Fibroblast of skin of abdomen (primary cell): ENCODE measurements around the gene PCDHB8.
"Not testable (repeated sequence)": the region's sequence is repeated elsewhere in the genome, so short reads cannot be mapped to it uniquely, and the experiment has no call there.

ENCODE experiments used
- DNase-seq: peaks from one replicate; pipeline ENCODE4 v3.0.0-alpha.2; 2013

The PCDHB8 gene

GRCh38 chr5:141184117-141184855 lies 6.7 kb downstream of the PCDHB8 start:
- not testable (repeated sequence) for DNase-seq

- no peak for DNase-seq
Observed at GRCh38 chr5:141186897-141187512, 9.4 kb downstream of the PCDHB8 start, which contains the start of gene PCDHB9. Gene PCDHB9 (plus strand): TSS chr5:141187161. CDS start chr5:141187319, 158 bp downstream.

GRCh38 chr5:141188682-141189081 lies 11.1 kb downstream of the PCDHB8 start:
- DNase-seq = not testable (repeated sequence)

- not testable (repeated sequence) for DNase-seq
Observed at GRCh38 chr5:141189131-141189530, 11.5 kb downstream of the PCDHB8 start.

GRCh38 chr5:141192110-141192725 lies 14.6 kb downstream of the PCDHB8 start, which contains the start of gene PCDHB10:
Gene PCDHB10 (plus strand): TSS chr5:141192353. CDS start chr5:141192553, 200 bp downstream.
- no peak for DNase-seq

- DNase-seq = not testable (repeated sequence)
Observed at GRCh38 chr5:141194332-141194731, 16.7 kb downstream of the PCDHB8 start.

GRCh38 chr5:141196363-141196762 lies 18.8 kb downstream of the PCDHB8 start:
- DNase-seq = no peak

- DNase-seq = no peak
Observed at GRCh38 chr5:141199359-141200235, 22.0 kb downstream of the PCDHB8 start, which contains the start of gene PCDHB11. Gene PCDHB11 (plus strand): TSS chr5:141199627. CDS start chr5:141199775, 148 bp downstream.

- DNase-seq = not testable (repeated sequence)
Observed at GRCh38 chr5:141201126-141201525, 23.5 kb downstream of the PCDHB8 start.

GRCh38 chr5:141201646-141202045 lies 24.1 kb downstream of the PCDHB8 start:
- DNase-seq = not testable (repeated sequence)

GRCh38 chr5:141208478-141208877 lies 30.9 kb downstream of the PCDHB8 start, which contains the start of gene PCDHB12:
Gene PCDHB12 (plus strand): TSS chr5:141208719. CDS start chr5:141208908, 189 bp downstream.
- DNase-seq = no peak

GRCh38 chr5:141210281-141210680 lies 32.7 kb downstream of the PCDHB8 start:
- DNase-seq = not testable (repeated sequence)

GRCh38 chr5:141210849-141211248 lies 33.3 kb downstream of the PCDHB8 start:
- not testable (repeated sequence) for DNase-seq

GRCh38 chr5:141213656-141214339 lies 36.2 kb downstream of the PCDHB8 start, which contains the start of gene PCDHB13:
Gene PCDHB13 (plus strand): TSS chr5:141213919. CDS start chr5:141214124, 205 bp downstream.
- DNase-seq = not testable (repeated sequence)

GRCh38 chr5:141214583-141214982 lies 37.0 kb downstream of the PCDHB8 start:
- DNase-seq = not testable (repeated sequence)

- DNase-seq = not testable (repeated sequence)
Observed at GRCh38 chr5:141215504-141215903, 37.9 kb downstream of the PCDHB8 start.

GRCh38 chr5:141216035-141216434 lies 38.4 kb downstream of the PCDHB8 start:
- not testable (repeated sequence) for DNase-seq

- DNase-seq = peak; percentile 4
Observed at GRCh38 chr5:141223112-141223783, 45.7 kb downstream of the PCDHB8 start, which contains the start of gene PCDHB14. Gene PCDHB14 (plus strand): TSS chr5:141223343. CDS start chr5:141223506, 163 bp downstream.

GRCh38 chr5:141224844-141225243 lies 47.3 kb downstream of the PCDHB8 start:
- not testable (repeated sequence) for DNase-seq

- not testable (repeated sequence) for DNase-seq
Observed at GRCh38 chr5:141225421-141225820, 47.8 kb downstream of the PCDHB8 start.
